ENCODE measurements around the gene CAPZB.

Gene CAPZB

DNA sequence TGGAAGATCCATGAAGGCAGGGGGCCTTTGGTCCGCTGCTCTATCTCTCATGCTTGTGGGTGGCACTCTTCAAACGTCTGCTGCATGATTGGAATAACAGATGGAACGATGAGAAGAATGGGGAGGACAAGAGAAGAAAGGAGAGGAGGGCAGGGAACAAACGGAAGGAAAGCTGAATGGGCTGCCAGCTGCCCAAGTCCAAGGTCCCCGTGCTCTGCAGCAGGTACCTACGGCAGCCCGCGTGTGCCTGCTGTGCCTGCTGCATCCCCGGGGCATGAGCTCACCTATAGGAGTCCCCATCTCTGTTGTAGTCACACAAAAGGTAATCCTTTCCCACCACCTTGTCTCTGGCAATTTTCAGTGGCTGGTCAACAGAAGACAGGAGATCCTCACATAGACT lies 100.1 kb downstream of the CAPZB start:
- no peak for DNase-seq (ENCODE audit: low read depth in 2 of 2)

DNA sequence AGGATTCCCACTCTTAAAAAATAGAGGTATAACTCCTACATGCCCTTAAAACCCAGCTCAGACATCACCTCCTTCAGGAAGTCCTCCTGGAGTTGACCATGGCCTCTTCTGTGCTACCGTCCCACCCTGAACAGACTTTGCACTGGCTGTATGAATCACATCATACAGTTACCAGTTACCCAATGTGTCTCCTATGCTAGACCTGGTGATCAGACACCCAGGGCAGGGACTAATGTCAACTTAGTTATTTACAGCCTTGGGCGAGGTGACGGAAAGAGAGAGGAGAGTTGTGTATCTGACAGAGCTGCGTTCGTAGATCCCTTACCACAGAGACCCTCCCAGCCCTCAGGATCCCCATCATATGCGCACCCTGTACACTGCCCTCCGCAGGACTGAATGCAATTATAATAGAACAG lies 100.6 kb downstream of the CAPZB start:
- DNase-seq (ENCODE audit: low read depth in 2 of 2) = no peak

DNA sequence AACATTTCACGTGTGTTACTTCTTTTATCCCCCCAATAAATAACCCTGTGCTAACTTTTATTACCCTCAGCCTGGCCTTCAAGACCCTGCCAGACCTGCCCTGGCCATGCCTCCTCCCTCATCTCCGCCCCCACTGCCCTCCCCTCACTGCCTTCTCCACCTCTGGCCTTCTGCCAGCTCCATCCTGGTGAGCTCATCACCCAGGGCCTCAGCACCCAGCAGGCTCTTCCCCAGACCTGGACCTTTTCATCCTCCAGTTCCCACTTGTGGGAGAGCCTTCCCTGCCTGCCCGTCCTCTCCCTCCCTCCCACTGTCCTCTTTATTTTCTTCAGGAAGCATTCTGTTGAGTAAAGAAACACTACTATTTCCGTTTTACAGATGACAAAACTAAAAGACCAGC lies 101.2 kb downstream of the CAPZB start:
- no peak for DNase-seq (ENCODE audit: low read depth in 2 of 2)

DNA sequence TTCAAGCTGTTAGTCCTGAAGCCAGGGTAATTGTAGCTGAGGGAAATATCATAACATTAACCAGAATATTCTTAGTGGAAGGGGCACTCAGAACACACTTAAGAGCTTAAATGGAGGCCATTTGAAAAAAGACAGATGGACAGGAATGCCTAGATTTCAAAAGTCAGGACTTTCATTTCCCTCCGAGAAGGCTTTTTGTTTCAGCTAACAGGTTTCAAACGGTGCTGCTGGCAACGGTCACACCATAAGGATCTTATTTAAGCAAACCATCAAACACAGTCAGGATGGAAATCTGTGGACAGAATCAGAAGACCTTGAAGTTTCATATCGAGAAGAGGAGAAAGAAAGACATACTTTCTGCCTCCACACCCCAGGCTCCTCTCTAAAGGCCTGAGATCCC lies 103.1 kb downstream of the CAPZB start:
- DNase-seq (ENCODE audit: low read depth in 2 of 2) = no peak

DNA sequence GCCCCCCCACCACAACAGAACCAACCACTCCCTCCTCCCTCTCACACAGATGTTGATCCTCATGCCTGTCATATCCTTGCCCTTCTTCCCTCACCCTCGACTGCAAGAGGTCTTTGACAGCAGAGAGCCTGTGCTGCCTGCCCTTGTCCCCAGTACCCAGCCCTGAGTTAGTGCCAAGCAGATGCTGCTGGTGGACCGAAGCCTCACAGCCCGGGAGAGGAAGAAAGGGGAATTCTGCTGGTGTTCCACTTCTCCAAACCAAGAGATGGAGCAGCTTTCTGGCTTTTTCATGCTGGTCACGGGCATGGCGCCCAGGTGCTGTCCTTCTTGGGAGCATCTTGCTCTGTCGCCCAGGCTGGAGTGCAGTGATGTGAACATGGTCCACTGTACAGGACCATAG lies 104.1 kb downstream of the CAPZB start:
- no peak for DNase-seq (ENCODE audit: low read depth in 2 of 2)

DNA sequence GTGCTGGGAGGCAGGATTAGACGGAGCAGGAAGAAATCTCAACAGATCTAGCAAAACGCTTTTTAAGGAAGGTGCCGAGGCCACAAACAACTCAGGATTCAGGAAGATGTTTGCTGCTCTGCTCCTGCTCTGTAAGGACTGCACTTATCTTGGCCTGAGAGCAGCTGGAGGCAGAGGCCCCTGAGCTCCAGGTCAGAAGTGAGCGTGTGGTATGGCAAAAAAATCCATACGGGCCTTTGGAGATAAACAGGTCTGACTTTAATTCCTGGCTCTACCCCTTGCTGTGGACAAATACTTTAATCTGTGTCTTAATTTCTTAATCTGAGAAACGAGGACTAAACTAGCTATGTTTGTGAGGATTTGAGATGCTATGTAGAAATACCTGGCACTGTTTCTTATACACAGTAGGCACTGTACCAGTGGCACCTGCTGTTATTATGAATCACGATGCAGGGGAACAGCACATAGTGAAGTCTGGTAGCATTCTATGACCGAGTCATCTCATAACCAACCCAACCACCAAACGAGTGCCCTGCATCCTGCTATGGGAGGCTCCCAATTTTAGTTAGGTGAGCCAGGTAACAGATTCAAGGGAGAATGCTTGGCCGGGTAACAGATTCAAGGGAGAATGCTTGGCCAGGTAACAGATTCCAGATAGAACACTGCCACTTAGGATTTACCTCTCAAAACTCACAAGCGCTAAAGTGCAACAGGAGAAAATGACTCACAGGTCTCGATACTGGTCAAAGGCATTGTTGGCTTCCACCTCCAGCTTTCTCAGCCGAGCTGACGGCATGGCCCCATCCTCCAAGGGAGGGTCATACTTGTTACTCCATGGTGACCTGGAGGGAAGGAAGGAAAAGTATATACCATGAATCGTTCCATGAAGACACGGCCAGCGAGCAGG lies 107.3 kb downstream of the CAPZB start:
- DNase-seq (ENCODE audit: low read depth in 2 of 2) = no peak

DNA sequence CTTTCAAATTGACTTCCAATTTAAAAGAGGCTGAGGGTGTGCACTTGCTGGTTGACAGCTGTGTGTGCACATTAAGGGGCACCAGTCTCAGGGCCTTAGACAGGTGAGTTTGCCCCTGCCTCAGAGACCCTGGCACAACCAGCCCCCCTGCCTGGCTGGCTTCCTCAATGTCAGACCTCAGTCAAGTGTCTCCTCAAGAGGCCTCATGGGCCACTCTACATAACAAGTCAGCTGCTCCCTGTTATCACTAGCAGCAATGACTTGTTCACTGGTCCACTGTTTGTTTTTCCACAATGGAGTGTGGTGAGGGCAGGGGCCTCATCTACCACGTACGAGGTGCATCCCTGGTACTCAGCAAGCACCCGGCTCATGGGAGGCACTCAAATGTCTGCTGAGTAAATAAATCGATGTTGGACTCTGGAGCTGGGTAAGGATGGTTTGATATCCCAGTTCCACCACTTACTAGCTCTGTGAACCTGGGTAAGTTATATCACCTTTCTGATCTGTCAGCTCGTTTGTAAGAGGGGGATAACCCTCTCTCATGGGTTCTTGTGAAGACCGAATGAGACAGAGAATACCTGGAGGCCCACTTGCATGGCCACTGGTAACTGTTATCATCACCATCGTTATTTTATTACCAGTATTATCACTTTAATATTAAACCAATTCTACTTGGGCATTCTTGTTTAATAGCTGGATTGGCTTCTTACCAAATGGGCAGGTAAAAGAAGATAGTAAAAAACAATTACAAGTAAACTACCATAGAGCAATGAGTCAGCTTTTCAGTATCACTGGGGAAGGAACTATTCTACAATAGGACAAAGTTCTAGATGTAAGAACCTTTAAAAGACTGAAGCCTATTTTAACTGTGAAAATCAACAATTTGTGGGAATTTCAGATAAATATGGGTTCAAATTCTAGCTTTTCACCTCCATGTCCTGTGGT lies 108.6 kb downstream of the CAPZB start:
- DNase-seq (ENCODE audit: low read depth in 2 of 2) = no peak

DNA sequence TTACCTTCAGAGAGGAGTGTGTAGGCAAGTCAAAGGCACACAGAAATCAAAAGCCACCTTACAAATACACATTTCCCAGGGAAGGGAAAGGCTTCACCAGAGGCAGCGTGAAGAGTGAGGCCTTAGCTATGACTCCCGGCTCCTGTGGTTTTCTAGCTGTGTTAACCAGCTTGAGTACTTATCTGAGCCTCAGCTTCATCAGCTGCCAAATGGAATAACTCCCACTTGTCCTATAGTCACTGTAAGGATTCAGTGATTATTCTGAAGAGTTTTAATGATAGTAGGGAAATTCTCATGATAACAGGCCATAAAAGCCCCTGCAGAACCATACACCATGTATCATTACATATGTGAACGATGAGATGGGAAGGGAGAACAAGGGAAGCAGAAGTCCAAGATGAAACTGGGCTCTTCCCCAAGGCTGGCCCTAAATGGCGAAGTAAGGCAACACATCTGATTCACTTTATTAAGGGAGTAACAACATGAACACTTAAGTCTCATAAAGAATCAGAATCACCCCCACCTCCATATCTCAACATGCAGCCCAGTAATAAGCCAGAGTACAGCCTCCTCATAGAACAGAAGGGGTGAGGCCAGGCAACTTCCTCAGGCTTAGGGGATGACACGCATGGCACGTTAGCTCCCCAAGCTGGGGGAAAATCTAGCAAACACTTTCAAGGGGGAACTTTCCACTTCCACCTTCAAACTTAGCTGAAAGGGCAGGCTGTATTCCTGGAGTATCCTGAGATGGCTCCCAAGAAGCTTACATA lies 109.5 kb downstream of the CAPZB start:
- DNase-seq (ENCODE audit: low read depth in 2 of 2) = no peak

DNA sequence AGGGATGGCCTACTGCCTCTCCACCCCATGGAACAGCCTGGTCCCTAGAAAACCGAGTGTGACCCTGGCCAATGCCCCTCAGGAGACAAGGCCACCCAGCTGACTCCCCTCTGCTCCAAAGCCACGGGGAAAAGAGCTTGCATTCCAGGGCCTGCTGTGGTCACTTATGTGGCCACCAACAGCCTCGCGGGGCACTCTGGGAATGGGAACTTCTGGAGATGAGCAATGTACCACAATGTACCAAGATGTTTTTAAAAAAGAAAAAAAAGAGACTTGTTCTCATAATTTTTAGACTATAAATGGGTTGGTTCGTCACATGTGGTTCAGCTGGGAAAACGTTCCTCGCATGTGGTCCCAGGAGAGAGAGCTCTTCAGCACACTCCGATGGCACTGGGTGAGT lies 110.4 kb downstream of the CAPZB start:
- DNase-seq (ENCODE audit: low read depth in 2 of 2) = no peak

DNA sequence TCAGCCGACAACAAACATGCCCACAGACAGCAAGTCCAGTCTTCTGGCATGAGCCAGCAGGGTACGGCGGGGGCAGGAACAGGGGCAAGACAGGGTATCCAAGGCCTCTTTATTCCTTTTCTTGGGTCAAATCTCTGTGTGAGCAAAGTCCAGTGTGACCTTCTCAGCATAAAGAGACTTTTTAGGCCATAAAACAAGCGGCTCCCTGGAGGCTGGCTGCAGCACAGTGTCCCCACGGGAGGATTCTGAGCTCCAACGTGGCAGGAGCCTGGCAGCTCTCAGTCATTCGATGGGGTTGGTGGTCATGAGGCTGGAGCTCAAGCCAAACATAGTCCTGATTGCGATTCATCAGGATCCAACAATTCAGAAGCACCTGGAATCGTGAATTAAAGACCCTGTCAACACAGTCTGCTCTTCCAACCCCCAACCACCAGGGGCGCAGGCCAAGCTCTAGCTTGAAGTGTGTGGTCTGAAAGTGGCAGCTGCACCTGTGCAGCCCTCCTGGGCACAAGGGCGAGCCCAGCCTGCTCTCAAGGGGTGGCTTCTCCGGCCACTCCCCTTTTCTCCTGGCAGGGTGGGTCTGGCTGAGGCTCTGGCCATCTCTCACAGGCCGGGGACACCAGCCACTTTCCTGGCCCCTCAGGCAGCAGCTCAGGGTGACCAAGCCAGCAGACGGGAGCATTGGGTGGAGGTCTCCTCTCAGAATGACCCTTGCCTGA lies 111.1 kb downstream of the CAPZB start:
- DNase-seq (ENCODE audit: low read depth in 2 of 2) = no peak

DNA sequence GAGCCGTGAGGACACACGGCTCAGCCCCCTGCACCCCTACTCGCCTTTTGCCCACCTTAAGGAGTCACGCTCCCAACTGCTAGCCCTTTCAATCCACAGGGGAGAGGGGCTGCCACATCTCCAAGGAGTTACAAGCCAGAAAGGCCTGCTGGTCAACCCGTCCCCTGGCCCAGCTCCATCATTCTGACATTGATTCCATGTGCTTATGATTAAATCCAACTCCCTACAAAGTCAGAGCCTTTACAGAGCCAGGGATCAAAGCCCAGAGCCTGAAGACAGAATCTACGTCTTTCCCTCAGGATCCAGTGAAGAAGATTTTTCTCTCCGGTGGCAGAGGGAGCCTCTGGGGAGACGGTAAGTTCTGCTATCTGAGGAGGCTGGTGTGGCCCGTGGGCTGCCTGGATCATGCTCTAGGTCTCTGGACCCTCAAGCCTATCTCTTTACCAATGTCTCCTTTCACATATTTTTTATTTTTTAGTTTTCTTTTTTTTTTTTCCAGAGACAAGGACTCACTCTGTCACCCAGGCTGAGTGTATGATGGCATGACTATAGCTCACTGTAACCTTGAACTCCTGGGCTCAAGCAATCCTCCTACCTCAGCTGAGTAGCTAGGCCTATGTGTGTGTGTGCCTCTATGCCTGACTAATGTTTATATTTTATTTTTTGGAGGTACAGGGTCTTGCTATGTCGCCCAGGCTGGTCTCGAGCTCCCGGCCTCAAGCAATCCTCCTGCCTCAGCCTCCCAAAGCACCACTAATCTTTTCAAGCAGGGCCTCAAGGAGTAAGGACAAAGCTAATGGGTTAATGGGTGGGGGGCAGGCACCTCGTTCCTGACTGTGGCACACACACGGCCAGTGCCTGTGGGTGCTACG lies 111.9 kb downstream of the CAPZB start:
- DNase-seq (ENCODE audit: low read depth in 2 of 2) = no peak

DNA sequence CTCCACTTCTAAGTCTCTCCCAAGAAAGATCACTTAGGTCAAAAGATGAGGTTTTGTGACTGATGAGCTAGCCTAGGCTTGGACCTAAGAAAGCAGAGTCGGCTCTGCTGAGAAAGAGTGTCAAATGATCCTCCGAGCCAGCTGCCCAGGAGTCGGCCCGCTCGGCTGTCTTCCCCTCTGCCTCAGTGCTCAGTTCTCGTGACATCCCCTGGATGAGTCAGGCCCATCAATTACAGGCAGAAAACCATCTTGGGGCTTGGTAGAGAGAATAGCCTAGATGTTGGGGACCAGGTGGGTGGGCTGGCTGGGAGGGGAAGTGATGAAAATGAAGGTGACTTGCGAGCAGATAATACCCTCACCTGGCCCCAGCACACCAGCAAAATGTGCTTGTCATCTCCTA lies 112.7 kb downstream of the CAPZB start:
- no peak for DNase-seq (ENCODE audit: low read depth in 2 of 2)

DNA sequence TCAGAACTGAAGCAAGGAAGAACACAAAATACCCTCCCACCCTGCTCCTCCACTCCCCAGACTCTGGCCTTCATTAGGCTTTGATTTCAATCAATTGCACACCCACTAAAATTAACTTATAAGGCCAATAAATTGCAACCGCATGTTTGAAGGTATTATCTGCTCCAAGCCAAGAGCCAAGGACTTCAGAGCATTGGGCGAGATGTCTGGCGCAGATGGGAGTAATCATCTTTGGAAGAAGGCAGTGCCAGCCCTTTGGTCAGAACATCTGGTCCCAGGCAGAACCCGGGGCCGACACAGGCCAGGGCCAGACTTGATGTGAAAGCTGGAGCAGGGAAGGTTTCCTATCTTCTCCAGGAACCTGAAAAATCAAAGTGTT lies 113.2 kb downstream of the CAPZB start:
- no peak for DNase-seq (ENCODE audit: low read depth in 2 of 2)

DNA sequence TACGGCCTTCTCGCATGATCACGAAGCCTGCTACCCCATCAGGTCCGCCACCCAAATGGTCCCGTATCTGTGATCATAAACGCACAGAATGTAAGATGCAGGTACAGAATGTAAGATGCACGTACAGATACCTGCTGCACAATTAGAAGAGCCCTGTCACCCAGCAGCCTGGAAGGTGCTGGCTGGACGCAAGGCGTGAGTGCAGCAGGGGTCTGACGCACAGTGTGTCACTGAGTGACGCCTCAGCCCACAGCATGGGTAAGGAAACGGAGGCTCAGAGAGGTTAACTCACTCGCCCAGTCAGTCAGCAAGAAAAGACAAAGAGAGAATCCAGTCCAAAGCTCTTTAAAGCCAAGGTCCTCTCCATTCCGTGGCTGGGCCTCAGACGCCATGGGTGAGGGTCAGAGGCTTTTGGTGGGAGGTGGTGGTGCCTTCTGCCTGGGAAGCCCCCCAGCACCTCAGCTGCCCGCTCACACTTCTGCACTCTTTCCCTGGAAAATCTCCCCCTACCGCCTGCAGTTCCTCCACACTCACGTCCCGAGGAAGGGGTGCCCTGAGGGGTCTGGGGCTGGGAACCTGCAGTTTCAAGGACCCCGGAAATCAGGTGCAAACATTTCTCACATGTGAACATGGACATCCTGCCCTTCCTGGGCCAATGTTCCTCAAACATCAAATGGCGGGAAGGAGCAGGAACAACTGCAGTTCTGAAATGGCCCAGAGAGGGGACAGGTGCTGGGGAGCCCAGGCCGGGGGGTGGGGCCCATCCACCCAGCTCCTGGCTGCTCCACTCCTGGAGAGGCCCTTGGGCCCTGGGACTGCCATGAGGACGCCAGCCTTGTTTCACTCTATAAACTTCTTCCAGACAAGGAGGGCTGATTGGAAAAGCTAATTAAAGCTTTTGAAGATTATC lies 113.9 kb downstream of the CAPZB start:
- no peak for DNase-seq (ENCODE audit: low read depth in 2 of 2)

DNA sequence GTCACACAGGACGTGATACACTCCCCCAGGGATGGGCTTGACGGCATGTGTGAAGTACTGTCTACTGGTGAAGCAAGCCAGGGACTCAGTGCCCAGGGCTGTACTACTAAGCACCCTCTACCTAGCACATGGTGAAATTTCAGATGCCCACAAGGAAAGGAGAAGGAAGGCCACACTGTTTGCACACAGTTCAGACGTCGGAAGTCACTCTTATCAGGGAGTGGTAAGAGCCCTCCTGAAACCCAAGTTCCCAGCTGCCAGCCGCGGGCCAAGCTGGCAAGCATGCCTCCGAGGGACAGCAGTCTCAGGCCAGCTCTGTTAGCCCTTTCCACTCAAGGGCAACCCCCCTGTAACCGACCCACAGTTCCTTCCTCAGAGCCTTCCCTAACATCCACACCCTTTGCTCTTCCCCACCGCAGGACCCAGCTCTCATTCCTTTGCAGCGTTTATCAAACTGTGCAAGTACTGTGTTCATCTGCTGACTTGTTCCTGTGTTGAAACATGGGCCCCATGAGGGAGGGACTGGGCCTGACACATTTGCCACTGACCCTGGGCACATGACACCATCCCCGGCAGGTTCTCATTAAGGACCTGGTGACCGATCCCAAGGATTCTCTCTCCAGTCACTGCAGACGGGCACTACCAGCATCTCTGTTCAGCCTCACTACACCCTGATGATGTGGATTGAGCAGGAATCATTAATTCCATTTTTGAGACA lies 114.7 kb downstream of the CAPZB start:
- no peak for DNase-seq (ENCODE audit: low read depth in 2 of 2)

DNA sequence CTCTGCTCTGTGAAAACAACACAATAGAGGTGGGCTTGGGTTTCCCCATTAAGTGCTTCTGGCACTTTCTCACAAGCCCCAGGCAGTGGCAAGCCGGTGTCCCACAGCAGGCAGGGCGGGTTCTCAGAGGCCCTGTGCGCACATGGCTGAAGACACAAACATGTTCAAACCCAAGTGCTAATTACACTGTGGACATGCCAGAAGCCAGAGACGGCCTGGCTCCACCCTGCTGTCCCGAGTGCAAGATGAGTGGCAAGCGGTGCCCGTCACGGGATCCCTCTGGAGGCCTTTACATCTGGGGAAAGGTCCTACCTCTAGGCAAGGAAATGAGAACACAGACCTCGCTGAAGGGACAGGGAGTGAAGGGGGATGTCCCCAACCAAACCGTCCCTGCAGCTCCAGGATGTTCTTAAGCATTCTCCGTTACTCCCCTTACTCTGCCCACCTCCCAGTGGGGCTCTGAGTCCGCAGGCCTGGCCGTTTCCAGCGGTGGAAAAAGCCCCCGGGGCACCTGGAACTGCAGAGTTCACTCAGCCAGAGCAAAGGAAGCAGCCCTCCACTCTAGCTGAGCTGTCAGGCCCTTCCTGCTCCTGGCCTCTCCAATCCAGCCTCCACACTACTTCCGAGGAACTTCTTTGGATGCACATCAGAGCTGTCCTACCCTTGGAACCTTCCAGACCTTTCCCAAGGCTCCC lies 115.8 kb downstream of the CAPZB start:
- DNase-seq (ENCODE audit: low read depth in 2 of 2) = no peak

DNA sequence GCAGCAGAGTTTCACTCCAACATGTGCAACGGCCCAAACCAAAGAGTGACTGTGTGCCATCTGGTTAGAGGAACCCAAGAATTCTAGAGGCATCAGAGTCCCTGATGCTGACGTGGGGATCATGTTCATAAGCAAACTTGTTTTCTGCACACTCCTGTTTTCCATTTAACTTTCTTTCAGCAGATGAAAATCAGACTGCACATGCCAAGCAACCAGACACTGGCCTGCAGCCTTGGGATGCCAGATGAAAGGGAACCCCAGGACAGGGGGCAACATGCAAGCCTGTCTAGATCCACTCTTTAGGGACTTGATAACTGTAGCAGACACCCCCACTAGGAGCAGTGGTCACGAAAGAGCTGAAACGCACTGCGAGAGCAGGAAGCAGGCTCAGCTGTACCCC lies 116.4 kb downstream of the CAPZB start:
- no peak for DNase-seq (ENCODE audit: low read depth in 2 of 2)

DNA sequence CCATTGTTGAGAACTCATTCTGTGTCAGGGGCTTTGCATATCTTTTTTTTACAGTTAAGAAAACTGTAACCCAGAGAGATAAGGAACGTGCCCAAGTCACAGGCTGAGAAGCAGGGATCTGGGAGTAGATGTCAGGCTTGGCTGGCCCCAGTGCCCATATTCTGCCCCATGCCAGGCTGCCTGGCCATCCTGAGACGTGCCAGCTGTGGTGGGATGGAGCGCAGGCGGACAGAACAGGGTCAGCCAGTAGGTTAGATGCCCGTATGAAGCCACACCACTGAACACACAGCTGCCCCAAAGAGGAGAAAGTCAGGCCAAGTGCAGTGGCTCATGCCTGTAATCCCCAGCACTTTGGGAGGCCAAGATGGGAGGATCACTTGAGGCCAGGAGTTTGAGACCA lies 117.3 kb downstream of the CAPZB start:
- DNase-seq (ENCODE audit: low read depth in 2 of 2) = no peak
